H9 (cell line): Measurements from ENCODE around the gene JUP. TPM values are rescaled to one million over a fixed set of nuclear protein-coding genes. Genes with fewer than 3 reads are reported as not detected.

ENCODE experiments used
- DNase-seq: peaks from one replicate; pipeline ENCODE4 v3.0.0-alpha.2; 2017
- H2AFZ ChIP-seq: one replicate; pipeline ENCODE4 v1.6.1; 2013; ENCODE audit warnings: mild to moderate bottlenecking, low read length, control low read depth, moderate library complexity
- H2AK5ac ChIP-seq: 2 replicates; pipeline ENCODE4 v1.6.1; 2013; ENCODE audit warnings: low read length, control low read depth, mixed read lengths; ENCODE audit not compliant: insufficient read length
- H2BK120ac ChIP-seq: one replicate; pipeline ENCODE4 v1.6.1; 2013; ENCODE audit warnings: low read depth, mild to moderate bottlenecking, low read length, control low read depth, inconsistent platforms; ENCODE audit not compliant: poor library complexity, severe bottlenecking
- H2BK12ac ChIP-seq: 2 replicates; pipeline ENCODE4 v1.6.1; 2013; ENCODE audit warnings: low read length, control low read depth, mixed read lengths, low read depth; ENCODE audit not compliant: insufficient read length
- H2BK15ac ChIP-seq: 2 replicates; pipeline ENCODE4 v1.6.1; 2013; ENCODE audit warnings: low read depth, low read length, control low read depth
- H2BK20ac ChIP-seq: one replicate; pipeline ENCODE4 v1.6.1; 2013; ENCODE audit warnings: low read depth, mild to moderate bottlenecking, low read length, control low read depth, inconsistent platforms; ENCODE audit not compliant: poor library complexity, severe bottlenecking
- H2BK5ac ChIP-seq: 2 replicates; pipeline ENCODE4 v1.6.1; 2013; ENCODE audit warnings: low read length, control low read depth, mixed read lengths; ENCODE audit not compliant: insufficient read length
- H3K14ac ChIP-seq: 2 replicates; pipeline ENCODE4 v1.6.1; 2013; ENCODE audit warnings: low read length, control low read depth; ENCODE audit not compliant: insufficient read depth
- H3K18ac ChIP-seq: 2 replicates; pipeline ENCODE4 v1.6.1; 2013; ENCODE audit warnings: low read depth, mild to moderate bottlenecking, mixed read lengths, low read length, control low read depth; ENCODE audit not compliant: insufficient read length
- H3K23ac ChIP-seq: 2 replicates; pipeline ENCODE4 v1.6.1; 2013; ENCODE audit warnings: low read length, control low read depth, mixed read lengths, low read depth; ENCODE audit not compliant: insufficient read length
- H3K23me2 ChIP-seq: 2 replicates; pipeline ENCODE4 v1.6.1; 2013; ENCODE audit warnings: low read depth, mild to moderate bottlenecking, mixed read lengths, low read length, control low read depth; ENCODE audit not compliant: insufficient read length, poor library complexity, severe bottlenecking
- H3K27ac ChIP-seq: 2 replicates; pipeline ENCODE4 v1.5.1; 2013; ENCODE audit warnings: low read length, control low read depth, mixed read lengths, low read depth; ENCODE audit not compliant: insufficient read length
- H3K27me3 ChIP-seq: 2 replicates; pipeline ENCODE4 v1.6.1; 2013; ENCODE audit warnings: low read length, control low read depth, inconsistent platforms; ENCODE audit not compliant: insufficient read depth
- H3K4ac ChIP-seq: 2 replicates; pipeline ENCODE4 v1.6.1; 2013; ENCODE audit warnings: low read depth, mild to moderate bottlenecking, control low read depth, inconsistent platforms, low read length, moderate library complexity
- H3K4me1 ChIP-seq: 2 replicates; pipeline ENCODE4 v1.6.1; 2013; ENCODE audit warnings: low read length, control low read depth, inconsistent platforms; ENCODE audit not compliant: insufficient read depth
- H3K4me2 ChIP-seq: 2 replicates; pipeline ENCODE4 v1.6.1; 2013; ENCODE audit warnings: low read length, control low read depth, mixed read lengths; ENCODE audit not compliant: insufficient read length, insufficient read depth
- H3K56ac ChIP-seq: 2 replicates; pipeline ENCODE4 v1.6.1; 2013; ENCODE audit warnings: low read depth, mild to moderate bottlenecking, mixed read lengths, low read length, control low read depth; ENCODE audit not compliant: insufficient read length
- H3K79me1 ChIP-seq: 2 replicates; pipeline ENCODE4 v1.6.1; 2013; ENCODE audit warnings: low read depth, mild to moderate bottlenecking, moderate library complexity, low read length, control low read depth, inconsistent platforms; ENCODE audit not compliant: insufficient read depth, poor library complexity, severe bottlenecking
- H3K79me2 ChIP-seq: 2 replicates; pipeline ENCODE4 v1.6.1; 2013; ENCODE audit warnings: low read length, control low read depth, inconsistent platforms; ENCODE audit not compliant: insufficient read depth
- H3K9ac ChIP-seq: 2 replicates; pipeline ENCODE4 v1.6.1; 2013; ENCODE audit warnings: low read length, control low read depth, mixed read lengths; ENCODE audit not compliant: insufficient read length; ENCODE audit errors: extremely low read depth
- H3K9me3 ChIP-seq: one replicate; pipeline ENCODE4 v1.6.1; 2013; ENCODE audit warnings: low read depth, low read length, inconsistent platforms; ENCODE audit not compliant: control insufficient read depth
- H3T11ph ChIP-seq: one replicate; pipeline ENCODE4 v1.6.1; 2013; ENCODE audit warnings: mild to moderate bottlenecking, low read length, control low read depth, inconsistent platforms
- H4K20me1 ChIP-seq: one replicate; pipeline ENCODE4 v1.6.1; 2013; ENCODE audit not compliant: control insufficient read depth, insufficient read length, insufficient read depth
- H4K5ac ChIP-seq: 2 replicates; pipeline ENCODE4 v1.6.1; 2013; ENCODE audit warnings: low read depth, mild to moderate bottlenecking, mixed read lengths, low read length, control low read depth; ENCODE audit not compliant: insufficient read length
- H4K8ac ChIP-seq: replicated peaks from 2 replicates; pipeline ENCODE4 v1.6.1; 2013; ENCODE audit warnings: low read length, control low read depth, mixed read lengths, low read depth; ENCODE audit not compliant: insufficient read length
- H4K91ac ChIP-seq: 2 replicates; pipeline ENCODE4 v1.6.1; 2013; ENCODE audit warnings: low read depth, mild to moderate bottlenecking, moderate library complexity, mixed read lengths, low read length, control low read depth; ENCODE audit not compliant: insufficient read length
- H3K27ac Mint-ChIP-seq, 3 experiments: 2 replicates in 2 of 3; 3 replicates in 1 of 3; pipeline ENCODE4 v1.8.0; 2020 to 2021; ENCODE audit warnings: mixed read lengths in 3 of 3, mild to moderate bottlenecking in 1 of 3, moderate library complexity in 1 of 3
- H3K27me3 Mint-ChIP-seq: 2 replicates; pipeline ENCODE4 v1.8.0; 2021; ENCODE audit warnings: low read depth, mild to moderate bottlenecking, moderate library complexity, mixed read lengths
- H3K36me3 Mint-ChIP-seq, 3 experiments: 2 replicates in 2 of 3; 3 replicates in 1 of 3; pipeline ENCODE4 v1.8.0; 2020 to 2021; ENCODE audit warnings: low read depth in 3 of 3, mixed read lengths in 3 of 3; ENCODE audit not compliant: insufficient read depth in 1 of 3
- H3K4me1 Mint-ChIP-seq, 2 experiments: 2 replicates each; pipeline ENCODE4 v1.8.0; 2020; ENCODE audit warnings: mixed read lengths in 2 of 2
- H3K4me3 Mint-ChIP-seq, 2 experiments: 2 replicates in 1 of 2; 3 replicates in 1 of 2; pipeline ENCODE4 v1.8.0; 2020 to 2021; ENCODE audit warnings: mild to moderate bottlenecking in 2 of 2, mixed read lengths in 2 of 2, moderate library complexity in 1 of 2
- H3K9me3 Mint-ChIP-seq, 2 experiments: 2 replicates in 1 of 2; 3 replicates in 1 of 2; pipeline ENCODE4 v1.8.0; 2020; ENCODE audit warnings: mild to moderate bottlenecking in 2 of 2, mixed read lengths in 2 of 2, moderate library complexity in 1 of 2
- CTCF ChIP-seq: fragments of 200-600 bp; sonication (generic); conservative IDR thresholded peaks from 3 replicates; pipeline ENCODE4 v1.8.0; 2021; ENCODE audit warnings: antibody characterized with exemption, mild to moderate bottlenecking
- WGBS: extraction: QIAGEN DNeasy Blood & Tissue Kit; methylation state at CpG from one replicate; pipeline ENCODE4 v1.1.7; 2013; ENCODE audit warnings: missing lambda C conversion rate, low lambda C conversion rate, mixed read lengths; ENCODE audit not compliant: insufficient read length; ENCODE audit errors: extremely low coverage; 5-methylcytosine and 5-hydroxymethylcytosine counted together
- total RNA-seq: library from RNA; stranded (reverse); gene quantifications from 2 replicates; pipeline ENCODE4 v1.2.1, GENCODE V29; 2021

JUP gene
- total RNA-seq, 1 experiment from 2014 or later = 90.1 TPM

GRCh38 chr17:41718287-41718645 lies 68.2 kb downstream of the JUP start:
- no peak overlapping the region for H3K4me2 ChIP-seq
- H3K4ac ChIP-seq = no peak overlapping the region
- no peak overlapping the region for H3K9ac ChIP-seq
- no CpG with 5 or more reads among the region's 5 CpGs for WGBS
- H4K8ac ChIP-seq = no peak overlapping the region
- no peak for DNase-seq
- H3K27me3 ChIP-seq = no peaks in the 10 kb centered on the region
- H4K5ac ChIP-seq = no peak overlapping the region
- no peak overlapping the region for H3K18ac ChIP-seq
- H3K79me2 ChIP-seq = no peaks in the 10 kb centered on the region
- H2BK20ac ChIP-seq = no peak overlapping the region
- H3T11ph ChIP-seq = no peak overlapping the region
- Mint-ChIP-seq H3K27me3 (peaks cover 54% of the 10 kb centered on the region), H3K4me1 (peaks cover 0 to 10% of the 10 kb centered on the region in 2 experiments; a peak in 3 of 4 replicates), H3K27ac (no peak overlapping the region), H3K36me3 (no peaks in the 10 kb centered on the region), H3K9me3 (peaks cover 0 to 2% of the 10 kb centered on the region in 2 experiments; a peak in 1 of 5 replicates), H3K4me3 (no peak overlapping the region)
- H2AK5ac ChIP-seq = no peak overlapping the region
- no peak overlapping the region for H3K14ac ChIP-seq
- H3K79me1 ChIP-seq = no peaks in the 10 kb centered on the region
- H4K20me1 ChIP-seq = no peaks in the 10 kb centered on the region
- no peaks in the 10 kb centered on the region for H3K4me1 ChIP-seq
- TF ChIP-seq CTCF = no peak
- no peak overlapping the region for H2BK15ac ChIP-seq
- no peak overlapping the region for H2BK120ac ChIP-seq
- no peak overlapping the region for H3K27ac ChIP-seq
- H3K9me3 ChIP-seq = no peaks in the 10 kb centered on the region
- no peak overlapping the region for H3K56ac ChIP-seq
- no peak overlapping the region for H2BK12ac ChIP-seq
- no peak overlapping the region for H2BK5ac ChIP-seq
- no peak overlapping the region for H3K23ac ChIP-seq
- no peak overlapping the region for H2AFZ ChIP-seq
- H3K23me2 ChIP-seq = no peaks in the 10 kb centered on the region
- H4K91ac ChIP-seq = no peak overlapping the region
